HFFc6 (cell line): ENCODE results near the gene TEX53. TPM values are rescaled to one million over a fixed set of nuclear protein-coding genes. Genes with fewer than 3 reads are reported as not detected.

Experiments
- DNase-seq: peaks from one replicate; pipeline ENCODE4 v3.0.0-alpha.2; 2018
- H3K27ac Mint-ChIP-seq: 2 replicates; pipeline ENCODE4 v1.8.0; 2020; ENCODE audit warnings: mild to moderate bottlenecking, mixed read lengths
- H3K27me3 Mint-ChIP-seq: 2 replicates; pipeline ENCODE4 v1.8.0; 2021; ENCODE audit warnings: mild to moderate bottlenecking, moderate library complexity, mixed read lengths; ENCODE audit not compliant: insufficient read depth
- H3K36me3 Mint-ChIP-seq: 2 replicates; pipeline ENCODE4 v1.8.0; 2021; ENCODE audit warnings: low read depth, mixed read lengths
- H3K4me1 Mint-ChIP-seq: 2 replicates; pipeline ENCODE4 v1.8.0; 2020; ENCODE audit warnings: low read depth, mixed read lengths
- H3K4me3 Mint-ChIP-seq: 2 replicates; pipeline ENCODE4 v1.8.0; 2020; ENCODE audit warnings: mild to moderate bottlenecking, moderate library complexity, mixed read lengths
- H3K9me3 Mint-ChIP-seq: 2 replicates; pipeline ENCODE4 v1.8.0; 2020; ENCODE audit warnings: mild to moderate bottlenecking, mixed read lengths
- total RNA-seq, 6 experiments: library from RNA; stranded (reverse); fragmentation: NEBNext Ultra II Directional; extraction: Animal tissue kit (Norgen Biotek cat#: 25700); gene quantifications; 2 replicates in 1 of 6; 3 replicates in 5 of 6; pipeline ENCODE4 v1.2.3, GENCODE V29; 2021
- TF ChIP-seq, protein P1 (sequence below): fragments of 200-600 bp; sonication (generic); IDR thresholded peaks from 2 replicates; pipeline ENCODE4 v1.5.0; 2021; ENCODE audit warnings: antibody characterized with exemption, mild to moderate bottlenecking

TEX53 gene
- total RNA-seq, 6 experiments from 2014 or later: not detected

DNA sequence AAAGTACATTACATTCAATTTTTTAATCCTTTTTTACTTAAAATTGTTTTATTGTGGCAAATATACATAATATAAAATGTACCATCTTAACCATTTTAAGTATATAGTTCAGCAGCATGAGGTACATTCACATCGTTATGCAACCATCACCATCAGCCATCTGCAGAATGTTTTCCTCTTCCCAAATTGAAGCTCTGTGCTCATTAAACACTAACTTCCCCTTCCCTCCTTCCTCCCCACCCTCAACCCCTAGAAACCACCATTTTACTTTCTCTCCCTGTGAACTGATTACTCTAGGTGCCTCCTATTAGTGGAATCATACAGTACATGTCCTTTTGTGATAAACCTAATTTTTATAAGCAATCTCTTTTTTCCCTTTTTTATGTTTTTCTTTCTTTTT is 15.6 kb downstream of the TEX53 start:
- no peak overlapping the region for H3K4me3 Mint-ChIP-seq
- no peaks in the 10 kb centered on the region for H3K9me3 Mint-ChIP-seq
- H3K27ac Mint-ChIP-seq: no peak overlapping the region
- no peak for DNase-seq
- TF ChIP-seq, protein P1, sequence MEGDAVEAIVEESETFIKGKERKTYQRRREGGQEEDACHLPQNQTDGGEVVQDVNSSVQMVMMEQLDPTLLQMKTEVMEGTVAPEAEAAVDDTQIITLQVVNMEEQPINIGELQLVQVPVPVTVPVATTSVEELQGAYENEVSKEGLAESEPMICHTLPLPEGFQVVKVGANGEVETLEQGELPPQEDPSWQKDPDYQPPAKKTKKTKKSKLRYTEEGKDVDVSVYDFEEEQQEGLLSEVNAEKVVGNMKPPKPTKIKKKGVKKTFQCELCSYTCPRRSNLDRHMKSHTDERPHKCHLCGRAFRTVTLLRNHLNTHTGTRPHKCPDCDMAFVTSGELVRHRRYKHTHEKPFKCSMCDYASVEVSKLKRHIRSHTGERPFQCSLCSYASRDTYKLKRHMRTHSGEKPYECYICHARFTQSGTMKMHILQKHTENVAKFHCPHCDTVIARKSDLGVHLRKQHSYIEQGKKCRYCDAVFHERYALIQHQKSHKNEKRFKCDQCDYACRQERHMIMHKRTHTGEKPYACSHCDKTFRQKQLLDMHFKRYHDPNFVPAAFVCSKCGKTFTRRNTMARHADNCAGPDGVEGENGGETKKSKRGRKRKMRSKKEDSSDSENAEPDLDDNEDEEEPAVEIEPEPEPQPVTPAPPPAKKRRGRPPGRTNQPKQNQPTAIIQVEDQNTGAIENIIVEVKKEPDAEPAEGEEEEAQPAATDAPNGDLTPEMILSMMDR: no peak
- 0 out of 2 replicates have a peak, but pooled peaks cover 4% of the 10 kb centered on the region for H3K36me3 Mint-ChIP-seq
- H3K27me3 Mint-ChIP-seq: no peaks in the 10 kb centered on the region; the same call in 1 of the 2 replicates
- H3K4me1 Mint-ChIP-seq: peaks cover 7% of the 10 kb centered on the region

DNA sequence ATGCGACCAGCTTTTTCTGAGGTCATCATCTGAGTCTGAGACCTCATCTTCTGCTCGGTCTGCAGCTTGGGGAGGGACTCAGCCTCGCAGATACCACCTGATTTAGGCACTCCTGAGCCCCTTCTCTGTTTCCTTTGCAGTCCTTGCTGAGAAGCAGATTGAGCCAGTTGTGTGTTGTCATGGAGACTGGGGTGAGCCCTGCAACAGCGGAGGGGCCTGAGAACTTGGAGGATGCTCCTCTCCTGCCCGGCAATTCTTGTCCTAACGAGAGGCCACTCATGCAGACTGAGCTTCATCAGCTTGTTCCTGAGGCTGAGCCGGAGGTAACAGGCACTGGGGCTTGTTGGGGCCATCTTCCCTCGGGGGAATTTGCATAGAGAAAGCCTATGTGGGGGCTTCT is 19.2 kb downstream of the TEX53 start:
- Mint-ChIP-seq H3K27ac (no peak overlapping the region), H3K4me1 (peaks cover 13% of the 10 kb centered on the region), H3K36me3 (no peaks in the 10 kb centered on the region; the same call in 1 of the 2 replicates), H3K4me3 (no peak overlapping the region), H3K27me3 (no peaks in the 10 kb centered on the region; the same call in 1 of the 2 replicates), H3K9me3 (no peaks in the 10 kb centered on the region)
- TF ChIP-seq, protein P1: no peak
- DNase-seq: no peak

- Mint-ChIP-seq H3K27me3 (no peaks in the 10 kb centered on the region; the same call in 1 of the 2 replicates), H3K4me3 (no peak overlapping the region), H3K9me3 (no peaks in the 10 kb centered on the region), H3K27ac (no peak overlapping the region), H3K4me1 (peaks cover 22% of the 10 kb centered on the region), H3K36me3 (no peaks in the 10 kb centered on the region; the same call in 1 of the 2 replicates)
- TF ChIP-seq, protein P1: no peak
- DNase-seq: no peak
Observed at GRCh38 chr9:114634387-114634786, 23.2 kb downstream of the TEX53 start.

DNA sequence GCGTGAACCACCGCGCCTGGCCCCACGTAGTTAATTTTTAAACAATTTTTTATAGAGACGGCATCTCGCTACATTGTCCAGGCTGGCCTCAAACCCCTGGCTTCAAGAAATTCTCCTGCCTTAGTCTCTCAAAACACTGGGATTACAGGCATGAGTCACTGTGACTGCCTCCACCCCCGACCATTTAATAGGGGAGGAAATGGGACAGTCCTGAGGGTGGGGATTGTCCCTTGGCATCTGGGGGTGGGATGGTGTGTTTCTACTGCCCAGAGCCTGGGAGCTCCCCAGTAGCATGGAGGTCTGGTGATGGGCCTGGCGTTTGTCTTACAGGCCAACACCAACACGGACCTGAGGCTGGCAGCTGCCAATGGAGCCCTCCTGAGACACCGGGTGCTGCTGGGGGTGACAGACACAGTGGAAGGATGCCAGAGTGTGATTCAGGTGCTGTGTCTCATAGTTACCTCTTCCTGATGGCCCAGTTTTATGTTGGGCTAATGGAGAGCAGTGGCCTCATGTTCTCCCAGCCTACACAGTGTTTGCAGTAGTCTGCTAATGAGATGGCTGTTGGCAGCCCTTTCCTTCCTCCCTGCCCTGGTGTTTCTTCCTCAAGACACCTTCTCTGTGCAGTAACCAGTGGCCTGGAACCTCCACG is 24.0 kb downstream of the TEX53 start:
- TF ChIP-seq, protein P1: no peak
- DNase-seq: no peak
- Mint-ChIP-seq H3K4me1 (peaks cover 23% of the 10 kb centered on the region), H3K36me3 (peaks cover 3% of the 10 kb centered on the region; the same call in 1 of the 2 replicates), H3K27me3 (no peaks in the 10 kb centered on the region; the same call in 1 of the 2 replicates), H3K27ac (no peak overlapping the region), H3K4me3 (no peak overlapping the region), H3K9me3 (no peaks in the 10 kb centered on the region)

- H3K4me1 Mint-ChIP-seq: peaks cover 23% of the 10 kb centered on the region
- H3K36me3 Mint-ChIP-seq: peaks cover 9% of the 10 kb centered on the region; the same call in 1 of the 2 replicates
- H3K4me3 Mint-ChIP-seq: no peak overlapping the region
- H3K27ac Mint-ChIP-seq: no peak overlapping the region
- no peaks in the 10 kb centered on the region for H3K9me3 Mint-ChIP-seq
- TF ChIP-seq, protein P1: no peak
- H3K27me3 Mint-ChIP-seq: no peaks in the 10 kb centered on the region; the same call in 1 of the 2 replicates
- no peak for DNase-seq
Observed at GRCh38 chr9:114631166-114631565, 26.4 kb downstream of the TEX53 start.
